Measurements from ENCODE around the gene MSRB3. TPM values are rescaled to one million over a fixed set of nuclear protein-coding genes. Genes with fewer than 3 reads are reported as not detected.

MSRB3 gene
- total RNA-seq, 4 donors from 2014 or later = 12.0 to 29.2 (median 18.5) TPM

- Histone ChIP-seq H3K36me3 (no peaks in the 10 kb centered on the region), H3K4me3 (replicated peaks in 1 of 3) (no peak overlapping the region), H3K27ac (no peak overlapping the region), H3K9me3 (no peaks in the 10 kb centered on the region), H3K27me3 (no peaks in the 10 kb centered on the region), H3K4me1 (no peaks in the 10 kb centered on the region)
- intact Hi-C loops (cut with DNase I) = no loop called here
- TF ChIP-seq POLR2A (IDR thresholded peaks at IDR 0.05) (no peak), CTCF (IDR thresholded peaks at IDR 0.05) (no peak)
- 97 to 99% methylated on average over 2 of the region's 2 CpGs for WGBS, 2 donors
- no peak for DNase-seq
Observed at GRCh38 chr12:65458718-65459117, 180.2 kb downstream of the MSRB3 start.

GRCh38 chr12:65459545-65459944 is 181.1 kb downstream of the MSRB3 start:
- Histone ChIP-seq H3K36me3 (no peaks in the 10 kb centered on the region), H3K27ac (no peak overlapping the region), H3K4me1 (no peaks in the 10 kb centered on the region), H3K27me3 (no peaks in the 10 kb centered on the region), H3K9me3 (no peaks in the 10 kb centered on the region), H3K4me3 (replicated peaks in 1 of 3) (no peak overlapping the region)
- intact Hi-C loops (cut with DNase I) = no loop called here
- TF ChIP-seq CTCF (IDR thresholded peaks at IDR 0.05) (no peak), POLR2A (IDR thresholded peaks at IDR 0.05) (no peak)
- DNase-seq = no peak

- no peak overlapping the region for H3K4me3 ChIP-seq (replicated peaks in 1 of 3)
- H3K36me3 ChIP-seq = no peaks in the 10 kb centered on the region
- no peak overlapping the region for H3K27ac ChIP-seq
- no peaks in the 10 kb centered on the region for H3K9me3 ChIP-seq
- H3K27me3 ChIP-seq = no peaks in the 10 kb centered on the region
- H3K4me1 ChIP-seq = no peaks in the 10 kb centered on the region
- intact Hi-C loops (cut with DNase I) = no loop called here
- DNase-seq = no peak
- 78 to 83% methylated on average over 8 of the region's 8 CpGs for whole genome bisulfite sequencing, 2 donors
- TF ChIP-seq POLR2A (IDR thresholded peaks at IDR 0.05) (no peak), CTCF (IDR thresholded peaks at IDR 0.05) (no peak)
Observed at GRCh38 chr12:65460063-65460462, 181.6 kb downstream of the MSRB3 start.

- no peaks in the 10 kb centered on the region for H3K9me3 ChIP-seq
- no peak overlapping the region for H3K27ac ChIP-seq
- H3K4me1 ChIP-seq = no peaks in the 10 kb centered on the region
- intact Hi-C loops (cut with DNase I) = no loop called here
- H3K4me3 ChIP-seq (replicated peaks in 1 of 3) = no peak overlapping the region
- DNase-seq = no peak
- no peaks in the 10 kb centered on the region for H3K27me3 ChIP-seq
- TF ChIP-seq CTCF (IDR thresholded peaks at IDR 0.05) = no peak
- no peaks in the 10 kb centered on the region for H3K36me3 ChIP-seq
- 89 to 90% methylated on average over 2 of the region's 2 CpGs for WGBS, 2 donors
Observed at GRCh38 chr12:65461017-65461416, 182.5 kb downstream of the MSRB3 start.

- no peaks in the 10 kb centered on the region for H3K36me3 ChIP-seq
Observed at GRCh38 chr12:65462484-65462883, 184.0 kb downstream of the MSRB3 start.

More at GRCh38 chr12:65462484-65462883, 184.0 kb downstream of the MSRB3 start:
- no peaks in the 10 kb centered on the region for H3K27me3 ChIP-seq
- DNase-seq = no peak
- H3K4me1 ChIP-seq = no peaks in the 10 kb centered on the region
- no peak overlapping the region for H3K4me3 ChIP-seq (replicated peaks in 1 of 3)
- H3K27ac ChIP-seq = no peak overlapping the region
- intact Hi-C loops (cut with DNase I) = no loop called here
- TF ChIP-seq CTCF (IDR thresholded peaks at IDR 0.05) = no peak
- no peak for TF ChIP-seq POLR2A (IDR thresholded peaks at IDR 0.05)
- 87 to 90% methylated on average over 2 of the region's 2 CpGs for WGBS, 2 donors
- no peaks in the 10 kb centered on the region for H3K9me3 ChIP-seq

All from thyroid gland (tissue), 4 donors.